GM12801 (cell line): Measurements from ENCODE around the gene BDH1.

Source experiments
- CTCF ChIP-seq: IDR thresholded peaks from one replicate; pipeline ENCODE4 v1.5.1; 2011; ENCODE audit warnings: control low read depth; ENCODE audit not compliant: insufficient read length; ENCODE audit errors: extremely low read depth

Gene BDH1

GRCh38 chr3:197595470-197596185, 39.9 kb upstream of the BDH1 start:
- no peak for TF ChIP-seq CTCF

GRCh38 chr3:197593046-197593380, 37.2 kb upstream of the BDH1 start:
- no peak for TF ChIP-seq CTCF

GRCh38 chr3:197592361-197593045, 36.7 kb upstream of the BDH1 start:
- TF ChIP-seq CTCF = no peak

GRCh38 chr3:197591816-197592215, 36.0 kb upstream of the BDH1 start:
- TF ChIP-seq CTCF = no peak

- no peak for TF ChIP-seq CTCF
These were observed 34.7 kb upstream of the BDH1 start for GRCh38 chr3:197590313-197590962.

GRCh38 chr3:197589545-197589944, 33.8 kb upstream of the BDH1 start:
- no peak for TF ChIP-seq CTCF

GRCh38 chr3:197586181-197586580, 30.4 kb upstream of the BDH1 start:
- no peak for TF ChIP-seq CTCF
